GM20431 (cell line): ENCODE results near the gene LRRC14B.

ENCODE experiments used
- in situ Hi-C: fragments of 300-500 bp; cut with MseI, MboI; formaldehyde crosslinking; loops from one replicate; pipeline ENCODE4 v1.15.0; 2020; ENCODE audit warnings: low sequenced_read_pairs; ENCODE audit not compliant: unreplicated experiment

LRRC14B gene

GRCh38 chr5:191036-191948, at the start of gene LRRC14B:
Gene LRRC14B, plus strand, starts transcription at chr5:191495. Its CDS starts 44 bp downstream, at chr5:191539.
- in situ Hi-C loops: no loop called here

DNA sequence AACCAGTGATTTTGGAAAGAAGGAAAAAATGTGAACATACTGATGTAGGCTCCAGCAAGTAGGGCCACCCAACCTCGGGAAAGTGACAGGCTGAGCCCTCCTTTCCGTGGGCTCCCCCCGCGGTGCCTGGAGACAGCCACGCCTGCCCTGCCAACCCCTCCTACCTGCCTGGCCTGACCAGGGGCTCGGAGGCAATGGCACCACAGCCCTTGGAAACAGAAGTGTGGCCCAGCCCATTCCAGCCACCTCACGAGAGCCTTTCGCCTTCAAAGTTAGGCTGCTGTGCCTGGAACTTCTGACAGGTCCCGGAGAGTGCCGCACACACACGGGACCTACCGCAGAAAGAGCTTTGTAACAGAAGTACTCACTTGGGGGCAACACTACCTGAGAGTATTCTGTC, 49.5 kb upstream of the LRRC14B start:
- in situ Hi-C loops: no loop called here

DNA sequence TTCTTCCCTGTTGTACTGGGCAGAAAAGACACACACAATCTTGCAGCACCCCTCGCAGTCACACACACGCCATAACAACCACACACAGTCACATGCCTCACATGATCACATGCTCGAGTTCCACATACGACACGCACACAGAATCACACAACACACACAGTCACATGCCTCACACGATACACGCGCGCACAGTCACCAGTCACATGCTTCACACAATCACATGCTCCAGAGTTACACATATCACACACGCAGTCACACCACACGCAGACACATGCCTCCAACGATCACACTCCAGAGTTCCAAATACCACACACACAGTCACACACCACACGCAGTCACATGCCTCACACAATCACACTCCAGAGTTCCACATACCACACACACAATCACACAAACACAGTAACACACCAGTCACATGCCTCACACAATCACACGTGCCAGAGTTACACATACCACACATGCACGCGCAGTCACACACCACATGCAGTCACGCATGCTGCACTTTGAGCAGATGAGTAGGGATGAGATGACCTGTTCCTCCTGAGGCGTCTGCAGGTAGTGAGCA, 49.0 kb upstream of the LRRC14B start:
- in situ Hi-C loops: no loop called here

DNA sequence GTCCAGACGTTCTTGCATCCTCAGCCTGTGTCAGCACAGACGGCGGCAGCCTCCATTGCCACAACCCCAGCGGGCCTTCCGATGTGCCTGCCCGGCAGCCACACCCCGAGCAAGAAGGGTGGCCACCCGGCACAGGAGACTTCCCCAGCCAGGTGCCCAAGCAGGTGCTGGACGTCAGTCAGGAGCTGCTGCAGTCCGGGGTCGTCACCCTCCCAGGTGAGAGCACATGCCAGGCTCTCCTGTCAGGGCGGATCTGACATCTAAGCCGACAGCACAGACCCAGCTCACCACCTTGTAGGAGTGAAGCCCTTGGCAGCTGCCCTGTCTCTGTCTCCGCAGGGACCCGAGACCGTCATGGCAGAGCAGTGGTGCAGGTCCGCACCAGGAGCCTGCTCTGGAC, 48.3 kb upstream of the LRRC14B start:
- in situ Hi-C loops: no loop called here

- in situ Hi-C loops: no loop called here
These were observed 46.4 kb upstream of the LRRC14B start for GRCh38 chr5:144941-145340.

- in situ Hi-C loops: no loop called here
These were observed 45.5 kb upstream of the LRRC14B start for GRCh38 chr5:145585-146323.

DNA sequence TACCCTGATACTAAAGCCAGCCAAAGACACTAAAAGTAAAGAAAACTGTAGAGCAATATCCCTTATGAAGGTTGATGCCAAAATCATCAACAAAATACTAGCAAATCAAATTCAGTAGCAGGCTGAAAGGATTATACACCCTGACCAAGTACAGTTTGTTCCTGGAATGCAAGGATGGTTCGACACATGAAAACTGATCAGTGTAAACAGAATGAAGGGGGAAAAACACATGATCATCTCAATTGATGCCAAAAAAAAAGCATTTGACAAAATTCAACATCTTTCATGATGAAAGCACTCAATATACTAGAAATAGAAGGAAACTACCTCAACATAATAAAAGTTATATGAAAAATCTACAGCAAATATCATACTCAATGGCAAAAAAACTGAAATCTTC, 43.5 kb upstream of the LRRC14B start:
- in situ Hi-C loops: no loop called here

GRCh38 chr5:149745-150485, 41.4 kb upstream of the LRRC14B start:
- in situ Hi-C loops: no loop called here

- in situ Hi-C loops: no loop called here
These were observed 40.5 kb upstream of the LRRC14B start for GRCh38 chr5:150746-151145.

DNA sequence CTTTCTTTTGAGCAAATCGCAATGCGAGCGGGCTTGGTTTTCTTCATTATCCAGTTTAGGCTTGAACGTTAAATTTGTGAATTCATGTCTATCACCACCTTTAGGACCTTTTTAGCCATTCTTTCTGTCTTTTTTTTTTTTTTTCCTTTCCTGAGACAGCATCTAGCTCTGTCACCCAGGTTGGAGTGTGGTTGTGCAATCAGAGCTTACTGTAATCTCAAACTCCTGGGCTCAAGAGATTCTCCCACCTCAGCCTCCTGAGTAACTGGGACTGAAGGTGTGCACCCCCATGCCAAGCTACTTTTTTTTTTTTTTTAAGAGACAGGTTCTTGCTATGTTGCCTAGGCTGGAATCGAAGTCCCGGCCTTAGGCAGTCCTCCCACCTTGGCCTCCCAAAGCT, 39.2 kb upstream of the LRRC14B start:
- in situ Hi-C loops: no loop called here

DNA sequence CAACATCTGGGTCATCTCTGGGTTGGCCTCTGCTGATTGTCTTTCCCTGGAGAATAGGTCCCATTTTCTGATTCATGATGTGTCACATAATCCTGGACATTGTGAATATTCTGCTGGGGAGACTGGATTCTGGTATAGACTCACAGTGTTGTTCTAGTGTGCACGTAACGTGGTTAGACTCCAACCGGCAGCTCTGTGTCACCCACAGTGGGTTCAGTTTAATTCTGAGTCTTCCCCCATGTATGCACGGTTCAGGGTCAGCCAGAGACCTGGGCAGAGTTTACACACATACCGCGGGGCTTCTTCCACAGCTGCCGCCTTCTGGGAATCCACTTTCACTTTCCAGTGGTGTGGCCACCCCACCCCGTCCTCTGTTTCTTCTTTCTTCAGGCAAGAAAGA, 38.0 kb upstream of the LRRC14B start:
- in situ Hi-C loops: no loop called here

DNA sequence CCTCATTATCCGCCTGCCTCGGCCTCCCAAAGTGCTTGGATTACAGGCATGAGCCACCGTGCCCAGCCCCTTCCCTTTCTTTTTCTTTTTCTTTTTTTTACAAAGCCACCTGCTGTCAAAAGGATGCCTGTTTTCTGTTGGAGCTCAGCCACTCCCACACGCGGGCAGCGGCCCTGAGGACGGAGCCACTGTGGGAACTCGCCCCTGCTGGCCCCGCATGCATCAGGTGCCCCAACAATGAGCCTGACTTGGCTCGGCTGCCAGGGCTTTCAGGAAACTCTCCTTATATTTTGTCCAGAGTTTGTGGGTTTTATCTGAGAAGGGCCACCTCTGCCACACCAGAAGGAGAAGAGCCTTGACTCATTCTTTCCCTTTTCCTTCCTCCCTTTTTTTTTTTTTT, 37.1 kb upstream of the LRRC14B start:
- in situ Hi-C loops: no loop called here

- in situ Hi-C loops: no loop called here
These were observed 36.5 kb upstream of the LRRC14B start for GRCh38 chr5:154826-155225.

GRCh38 chr5:155651-156410, 35.5 kb upstream of the LRRC14B start:
- in situ Hi-C loops: no loop called here

DNA sequence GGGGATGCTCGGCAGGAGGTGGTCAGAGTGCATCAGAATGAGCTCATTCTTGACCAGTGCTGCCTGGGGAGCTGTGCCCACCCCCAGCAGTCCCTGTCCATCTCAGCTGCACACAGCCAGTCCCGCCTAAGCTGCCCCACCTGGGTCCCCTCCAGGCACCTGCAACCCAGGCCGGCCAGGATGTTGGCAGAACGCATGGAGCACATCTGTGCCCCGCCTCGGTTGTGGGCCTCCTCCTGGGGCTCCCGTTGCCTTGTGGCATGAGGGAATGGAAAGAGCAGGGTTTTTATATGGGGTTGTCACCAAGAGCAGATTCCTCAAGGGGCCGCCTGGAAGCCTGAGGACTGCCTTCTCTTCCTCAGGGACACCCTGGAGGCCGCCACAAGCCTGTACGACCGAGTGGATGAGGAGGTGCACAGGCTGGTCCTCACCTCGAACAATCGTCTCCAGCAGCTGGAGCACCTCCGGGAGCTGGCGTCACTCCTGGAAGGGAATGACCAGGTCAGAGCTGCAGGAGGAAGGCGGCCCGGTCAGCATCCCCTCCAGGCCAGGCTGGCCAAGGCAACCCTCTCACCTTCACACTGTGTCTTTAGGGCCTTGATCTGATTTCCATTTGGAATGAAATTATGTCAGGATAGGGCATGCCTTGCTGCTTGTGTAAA, 34.8 kb upstream of the LRRC14B start:
- in situ Hi-C loops: no loop called here

- in situ Hi-C loops: no loop called here
These were observed 34.1 kb upstream of the LRRC14B start for GRCh38 chr5:157126-157715.

GRCh38 chr5:157801-158200, 33.5 kb upstream of the LRRC14B start:
- in situ Hi-C loops: no loop called here

- in situ Hi-C loops: no loop called here
These were observed 32.4 kb upstream of the LRRC14B start for GRCh38 chr5:158807-159447.
